HFFc6 (cell line): ENCODE data around the gene GPX4. TPM values are rescaled to one million over a fixed set of nuclear protein-coding genes. Genes with fewer than 3 reads are reported as not detected.

Experiments used
- DNase-seq: peaks from one replicate; pipeline ENCODE4 v3.0.0-alpha.2; 2018
- H3K27ac Mint-ChIP-seq: 2 replicates; pipeline ENCODE4 v1.8.0; 2020; ENCODE audit warnings: mild to moderate bottlenecking, mixed read lengths
- H3K27me3 Mint-ChIP-seq: 2 replicates; pipeline ENCODE4 v1.8.0; 2021; ENCODE audit warnings: mild to moderate bottlenecking, moderate library complexity, mixed read lengths; ENCODE audit not compliant: insufficient read depth
- H3K36me3 Mint-ChIP-seq: 2 replicates; pipeline ENCODE4 v1.8.0; 2021; ENCODE audit warnings: low read depth, mixed read lengths
- H3K4me1 Mint-ChIP-seq: 2 replicates; pipeline ENCODE4 v1.8.0; 2020; ENCODE audit warnings: low read depth, mixed read lengths
- H3K4me3 Mint-ChIP-seq: 2 replicates; pipeline ENCODE4 v1.8.0; 2020; ENCODE audit warnings: mild to moderate bottlenecking, moderate library complexity, mixed read lengths
- H3K9me3 Mint-ChIP-seq: 2 replicates; pipeline ENCODE4 v1.8.0; 2020; ENCODE audit warnings: mild to moderate bottlenecking, mixed read lengths
- CTCF ChIP-seq: fragments of 200-600 bp; sonication (generic); IDR thresholded peaks from 2 replicates; pipeline ENCODE4 v1.5.0; 2021; ENCODE audit warnings: antibody characterized with exemption, mild to moderate bottlenecking
- total RNA-seq, 6 experiments: library from RNA; stranded (reverse); fragmentation: NEBNext Ultra II Directional; extraction: Animal tissue kit (Norgen Biotek cat#: 25700); gene quantifications; 2 replicates in 1 of 6; 3 replicates in 5 of 6; pipeline ENCODE4 v1.2.3, GENCODE V29; 2021

Gene GPX4
- total RNA-seq, 6 experiments from 2014 or later: 193 to 237 (median 223) TPM

GRCh38 chr19:1085053-1085658 is 18.6 kb upstream of the GPX4 start:
- H3K9me3 Mint-ChIP-seq: no peaks in the 10 kb centered on the region
- H3K27ac Mint-ChIP-seq: no peak overlapping the region; the same call in 1 of the 2 replicates
- no peaks in the 10 kb centered on the region; the same call in 1 of the 2 replicates for H3K27me3 Mint-ChIP-seq
- DNase-seq: no peak
- H3K4me3 Mint-ChIP-seq: no peak overlapping the region
- H3K4me1 Mint-ChIP-seq: no peaks in the 10 kb centered on the region
- no peaks in the 10 kb centered on the region for H3K36me3 Mint-ChIP-seq
- TF ChIP-seq CTCF: no peak

GRCh38 chr19:1085676-1086442 is 17.9 kb upstream of the GPX4 start:
- no peaks in the 10 kb centered on the region; the same call in 1 of the 2 replicates for H3K27me3 Mint-ChIP-seq
- H3K27ac Mint-ChIP-seq: no peak overlapping the region
- H3K4me3 Mint-ChIP-seq: no peak overlapping the region
- no peaks in the 10 kb centered on the region for H3K36me3 Mint-ChIP-seq
- no peak for TF ChIP-seq CTCF
- no peak for DNase-seq
- no peaks in the 10 kb centered on the region for H3K4me1 Mint-ChIP-seq
- no peaks in the 10 kb centered on the region for H3K9me3 Mint-ChIP-seq

GRCh38 chr19:1086613-1087012 is 17.2 kb upstream of the GPX4 start:
- Mint-ChIP-seq H3K4me1 (no peaks in the 10 kb centered on the region), H3K36me3 (no peaks in the 10 kb centered on the region), H3K27me3 (no peaks in the 10 kb centered on the region; the same call in 1 of the 2 replicates), H3K27ac (no peak overlapping the region), H3K4me3 (no peak overlapping the region), H3K9me3 (no peaks in the 10 kb centered on the region)
- no peak for TF ChIP-seq CTCF
- DNase-seq: no peak

GRCh38 chr19:1087813-1088415 is 15.9 kb upstream of the GPX4 start:
- H3K27ac Mint-ChIP-seq: no peak overlapping the region
- H3K9me3 Mint-ChIP-seq: no peaks in the 10 kb centered on the region
- H3K4me1 Mint-ChIP-seq: no peaks in the 10 kb centered on the region
- no peak for TF ChIP-seq CTCF
- H3K36me3 Mint-ChIP-seq: no peaks in the 10 kb centered on the region
- DNase-seq: no peak
- no peak overlapping the region for H3K4me3 Mint-ChIP-seq
- H3K27me3 Mint-ChIP-seq: no peaks in the 10 kb centered on the region; the same call in 1 of the 2 replicates

- H3K4me1 Mint-ChIP-seq: peaks cover under 1% of the 10 kb centered on the region; the same call in 1 of the 2 replicates
These were observed 15.3 kb upstream of the GPX4 start for GRCh38 chr19:1088416-1089010.

More at GRCh38 chr19:1088416-1089010, 15.3 kb upstream of the GPX4 start:
- DNase-seq: no peak
- H3K36me3 Mint-ChIP-seq: no peaks in the 10 kb centered on the region
- H3K9me3 Mint-ChIP-seq: no peaks in the 10 kb centered on the region
- H3K4me3 Mint-ChIP-seq: no peak overlapping the region
- no peaks in the 10 kb centered on the region; the same call in 1 of the 2 replicates for H3K27me3 Mint-ChIP-seq
- H3K27ac Mint-ChIP-seq: no peak overlapping the region
- TF ChIP-seq CTCF: no peak
